MCF 10A (cell line): ENCODE measurements around the gene PEMT. TPM values are rescaled to one million over a fixed set of nuclear protein-coding genes. Genes with fewer than 3 reads are reported as not detected.

ENCODE experiments used
- BruUV-seq: library from RNA; stranded (reverse); fragments of 400-500 nt; replicated peaks from 2 replicates; lab custom pipeline; 2021; lab: Mats Ljungman, UMichigan
- CTCF ChIA-PET: fragments of 300-600 bp; sonication (Branson Sonifier 250); formaldehyde crosslinking; extraction: SDS; loops from one replicate; lab custom pipeline; 2021; ENCODE audit warnings: antibody characterized with exemption, inconsistent platforms; lab: Yijun Ruan, JAX
- POLR2A ChIA-PET: fragments of 300-600, 350-650 bp; sonication (Branson Sonifier 250); formaldehyde crosslinking; extraction: SDS; loops from one replicate; lab custom pipeline; 2020; ENCODE audit warnings: antibody characterized with exemption, inconsistent platforms; lab: Yijun Ruan, JAX
- DNase-seq: peaks from one replicate; pipeline ENCODE4 v3.0.0-alpha.2; 2018; ENCODE audit not compliant: unreplicated experiment
- H3K27ac Mint-ChIP-seq: one replicate; pipeline ENCODE4 v1.8.0; 2022; ENCODE audit warnings: mild to moderate bottlenecking, low read depth, mixed read lengths; ENCODE audit not compliant: unreplicated experiment
- H3K27me3 Mint-ChIP-seq: one replicate; pipeline ENCODE4 v1.8.0; 2022; ENCODE audit warnings: mixed read lengths; ENCODE audit not compliant: insufficient read depth, unreplicated experiment
- H3K36me3 Mint-ChIP-seq: one replicate; pipeline ENCODE4 v1.8.0; 2022; ENCODE audit warnings: mild to moderate bottlenecking, moderate library complexity, mixed read lengths; ENCODE audit not compliant: insufficient read depth, unreplicated experiment
- H3K4me1 Mint-ChIP-seq: one replicate; pipeline ENCODE4 v1.8.0; 2022; ENCODE audit warnings: mixed read lengths; ENCODE audit not compliant: insufficient read depth, unreplicated experiment
- H3K4me3 Mint-ChIP-seq: one replicate; pipeline ENCODE4 v1.8.0; 2022; ENCODE audit warnings: mild to moderate bottlenecking, moderate library complexity, mixed read lengths; ENCODE audit not compliant: unreplicated experiment
- H3K9me3 Mint-ChIP-seq: one replicate; pipeline ENCODE4 v1.8.0; 2022; ENCODE audit warnings: mixed read lengths; ENCODE audit not compliant: unreplicated experiment
- CTCF ChIP-seq: fragments of 200-600 bp; IDR thresholded peaks from one replicate; pipeline ENCODE4 v1.8.0; 2022; ENCODE audit warnings: antibody characterized with exemption, mild to moderate bottlenecking; ENCODE audit not compliant: unreplicated experiment
- intact Hi-C: fragments of 100-400 bp; cut with micrococcal nuclease; formaldehyde crosslinking; loops from 2 replicates; pipeline ENCODE4 v1.14.1; 2022
- total RNA-seq: library from RNA; stranded (reverse); gene quantifications from 2 replicates; pipeline ENCODE4 v1.2.3, GENCODE V29; 2022

Gene PEMT
- total RNA-seq, 1 experiment from 2014 or later = 49.8 TPM

- Mint-ChIP-seq H3K36me3 (no peaks in the 10 kb centered on the region), H3K4me3 (no peak overlapping the region), H3K27me3 (no peaks in the 10 kb centered on the region), H3K9me3 (no peaks in the 10 kb centered on the region), H3K27ac (no peak overlapping the region), H3K4me1 (no peaks in the 10 kb centered on the region)
- no peak for DNase-seq
- POLR2A ChIA-PET = no interaction called here
- CTCF ChIA-PET = interaction anchor here (1.0 kb wide), 1 partner anchor 12 kb away, joined by 3 read pairs; no protein-coding TSS in a partner anchor
- BruUV-seq = no TSS peak
- TF ChIP-seq CTCF = no peak
- intact Hi-C loops = no loop called here
Measured at GRCh38 chr17:17523731-17524490, 67.6 kb downstream of the PEMT start.

- Mint-ChIP-seq H3K4me3 (no peak overlapping the region), H3K36me3 (no peaks in the 10 kb centered on the region), H3K27me3 (no peaks in the 10 kb centered on the region), H3K4me1 (no peaks in the 10 kb centered on the region), H3K9me3 (no peaks in the 10 kb centered on the region), H3K27ac (no peak overlapping the region)
- CTCF ChIA-PET = interaction anchor here (0.6 kb wide), 1 partner anchor 10 kb away, joined by 4 read pairs; no protein-coding TSS in a partner anchor
- peak; percentile 12 for DNase-seq
- no peak for TF ChIP-seq CTCF
- intact Hi-C loops = no loop called here
- no TSS peak for BruUV-seq
- POLR2A ChIA-PET = no interaction called here
Measured at GRCh38 chr17:17523001-17523730, 68.3 kb downstream of the PEMT start.

GRCh38 chr17:17520599-17521232, 70.8 kb downstream of the PEMT start:
- H3K9me3 Mint-ChIP-seq = no peaks in the 10 kb centered on the region
- no peak for TF ChIP-seq CTCF
- DNase-seq = no peak
- H3K27me3 Mint-ChIP-seq = no peaks in the 10 kb centered on the region
- no TSS peak for BruUV-seq
- no peak overlapping the region for H3K4me3 Mint-ChIP-seq
- no peak overlapping the region for H3K27ac Mint-ChIP-seq
- no peaks in the 10 kb centered on the region for H3K36me3 Mint-ChIP-seq
- ChIA-PET POLR2A (no interaction called here), CTCF (interaction anchor here (0.7 to 1.6 kb wide), 3 partner anchors 10 to 210 kb away, joined by 3 to 5 read pairs (median 3); no protein-coding TSS in a partner anchor)
- H3K4me1 Mint-ChIP-seq = no peaks in the 10 kb centered on the region
- intact Hi-C loops = no loop called here

GRCh38 chr17:17519886-17520285, 71.6 kb downstream of the PEMT start:
- Mint-ChIP-seq H3K4me1 (no peaks in the 10 kb centered on the region), H3K36me3 (no peaks in the 10 kb centered on the region), H3K27me3 (no peaks in the 10 kb centered on the region), H3K27ac (no peak overlapping the region), H3K9me3 (no peaks in the 10 kb centered on the region), H3K4me3 (no peak overlapping the region)
- TF ChIP-seq CTCF = no peak
- intact Hi-C loops = no loop called here
- no TSS peak for BruUV-seq
- DNase-seq = no peak
- POLR2A ChIA-PET = interaction anchor here (0.6 kb wide), 1 partner anchor 538 kb away, joined by 3 read pairs; no protein-coding TSS in a partner anchor
- CTCF ChIA-PET = interaction anchor here (0.6 kb wide), 1 partner anchor 13 kb away, joined by 3 read pairs; no protein-coding TSS in a partner anchor
